ENCODE measurements around the gene MRGPRD. TPM values are rescaled to one million over a fixed set of nuclear protein-coding genes. Genes with fewer than 3 reads are reported as not detected.

Gene MRGPRD
- total and polyA plus RNA-seq, 10 of the 15 experiments (the other 5 are each of a cell fraction or from before 2014, with no cell fraction given), result not detected

DNA sequence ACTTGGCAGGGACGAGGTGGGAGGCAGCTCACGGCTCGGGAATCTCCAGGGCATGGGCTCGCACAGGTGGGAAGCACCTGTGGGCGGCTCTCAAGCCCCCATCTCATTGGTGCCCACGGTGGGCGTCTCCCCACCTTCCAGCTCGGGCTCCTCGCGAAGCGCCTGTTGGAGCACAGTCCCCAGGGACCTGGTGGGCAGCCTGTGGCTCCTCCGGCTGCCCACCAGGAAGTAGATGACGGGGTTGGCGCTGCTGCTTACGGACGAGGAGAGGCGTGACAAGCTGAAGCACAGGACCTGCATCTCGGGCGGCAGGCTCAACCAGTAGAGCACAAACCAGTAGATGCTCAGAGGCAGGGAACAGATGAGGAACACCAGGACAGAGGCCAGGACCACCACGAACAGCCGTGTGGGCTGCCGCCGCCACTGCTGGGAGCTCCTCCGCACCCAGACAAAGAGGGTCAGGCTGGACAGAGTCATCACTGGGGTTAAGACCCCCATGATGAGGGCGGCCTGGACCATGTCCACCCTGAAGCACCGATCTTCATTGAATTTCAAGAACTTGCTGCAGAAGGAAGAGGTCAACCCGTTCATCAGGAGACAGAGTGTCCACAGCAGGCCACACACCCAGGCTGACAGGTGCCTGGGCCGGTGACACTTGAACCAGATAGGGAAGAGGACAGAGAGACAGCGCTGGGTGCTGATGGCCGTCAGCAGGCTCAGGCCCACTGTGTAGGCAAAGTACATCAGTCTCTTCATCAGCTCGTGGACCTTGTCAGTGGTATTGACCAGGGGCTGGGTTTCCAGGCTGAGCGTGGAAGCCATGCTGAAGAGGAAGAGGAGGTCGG lies 633 bp downstream of the MRGPRD start:
- FAIRE-seq (no peak), DNase-seq (ENCODE audit: low read depth, low spot score) (no peak), ATAC-seq (no peak)
- POLR2A ChIA-PET, result no interaction called here
- intact Hi-C loops (cut with micrococcal nuclease; ENCODE audit: unreplicated experiment), result no loop called here
- no peak overlapping the region for H3K9ac ChIP-seq (ENCODE audit: control insufficient read depth, insufficient read depth, low read length)
- H3K79me2 ChIP-seq (ENCODE audit: control insufficient read depth, insufficient read depth, low read length), result no peaks in the 10 kb centered on the region
- no peaks in the 10 kb centered on the region; a peak in 2 of 4 replicates for H3K27me3 ChIP-seq (replicated peaks in 1 of 2; ENCODE audit: control insufficient read depth in 2 of 2, insufficient read depth in 2 of 2, low read length in 1 of 2)
- H3K4me1 ChIP-seq (ENCODE audit: control insufficient read depth, insufficient read depth, low read length), result no peaks in the 10 kb centered on the region
- SMC1A ChIA-PET (ENCODE audit: uncharacterized antibody, unreplicated experiment), result no interaction called here
- no peak overlapping the region for H3K4me2 ChIP-seq (ENCODE audit: control insufficient read depth, insufficient read depth)
- no peak overlapping the region for H3K4me3 ChIP-seq
- no peaks in the 10 kb centered on the region for H4K20me1 ChIP-seq (ENCODE audit: control insufficient read depth, insufficient read depth)
- BruUV-seq (replicated peaks), result no TSS peak
- CTCF ChIA-PET, result interaction anchor here (1.0 to 1.2 kb wide), 2 partner anchors 10 to 14 kb away, joined by 3 read pairs; no protein-coding TSS in a partner anchor
- in situ Hi-C loops (cut with MboI), result no loop called here
- H2AFZ ChIP-seq (ENCODE audit: control insufficient read depth, low read depth, low read length), result no peak overlapping the region
- RAD21 ChIA-PET (ENCODE audit: unreplicated experiment), result no interaction called here
- no peaks in the 10 kb centered on the region for H3K36me3 ChIP-seq (ENCODE audit: control insufficient read depth in 2 of 2, insufficient read depth in 2 of 2, low read length in 1 of 2)
- 43% methylated on average over 33 of the region's 33 CpGs for WGBS (ENCODE audit: insufficient coverage, insufficient replicate concordance, low lambda C conversion rate, missing lambda C conversion rate)
- TF ChIP-seq TBL1XR1 (IDR thresholded peaks at IDR 0.05; ENCODE audit: low read depth, low read length) (no peak), SREBF2 (IDR thresholded peaks at IDR 0.05; ENCODE audit: low read length) (no peak), POLR2AphosphoS5 (IDR thresholded peaks at IDR 0.05; ENCODE audit: low read length) (no peak), HCFC1 (IDR thresholded peaks at IDR 0.05; ENCODE audit: low read length) (no peak), ZZZ3 (IDR thresholded peaks at IDR 0.05; ENCODE audit: control insufficient read depth, insufficient read length, low read depth) (no peak), POLR2A (IDR thresholded peaks at IDR 0.05; ENCODE audit: low read depth, low read length) (no peak), NR2C2 (IDR thresholded peaks at IDR 0.05; ENCODE audit: borderline replicate concordance, control insufficient read depth, insufficient read length, low read depth) (no peak)
- no peak overlapping the region for H3K27ac ChIP-seq (ENCODE audit: control insufficient read depth, insufficient read depth)
- H3K9me3 ChIP-seq (replicated peaks; ENCODE audit: control insufficient read depth, insufficient read depth, low read length), result no peaks in the 10 kb centered on the region; the same call in 2 of the 3 replicates

Data from GM12878 (cell line).